NCI-H1436 (cell line): ENCODE data around the gene SPPL2B.

ENCODE experiments used
- DNase-seq: peaks from one replicate; lab custom pipeline; 2025; lab: John Stamatoyannopoulos, UW

SPPL2B gene

DNA sequence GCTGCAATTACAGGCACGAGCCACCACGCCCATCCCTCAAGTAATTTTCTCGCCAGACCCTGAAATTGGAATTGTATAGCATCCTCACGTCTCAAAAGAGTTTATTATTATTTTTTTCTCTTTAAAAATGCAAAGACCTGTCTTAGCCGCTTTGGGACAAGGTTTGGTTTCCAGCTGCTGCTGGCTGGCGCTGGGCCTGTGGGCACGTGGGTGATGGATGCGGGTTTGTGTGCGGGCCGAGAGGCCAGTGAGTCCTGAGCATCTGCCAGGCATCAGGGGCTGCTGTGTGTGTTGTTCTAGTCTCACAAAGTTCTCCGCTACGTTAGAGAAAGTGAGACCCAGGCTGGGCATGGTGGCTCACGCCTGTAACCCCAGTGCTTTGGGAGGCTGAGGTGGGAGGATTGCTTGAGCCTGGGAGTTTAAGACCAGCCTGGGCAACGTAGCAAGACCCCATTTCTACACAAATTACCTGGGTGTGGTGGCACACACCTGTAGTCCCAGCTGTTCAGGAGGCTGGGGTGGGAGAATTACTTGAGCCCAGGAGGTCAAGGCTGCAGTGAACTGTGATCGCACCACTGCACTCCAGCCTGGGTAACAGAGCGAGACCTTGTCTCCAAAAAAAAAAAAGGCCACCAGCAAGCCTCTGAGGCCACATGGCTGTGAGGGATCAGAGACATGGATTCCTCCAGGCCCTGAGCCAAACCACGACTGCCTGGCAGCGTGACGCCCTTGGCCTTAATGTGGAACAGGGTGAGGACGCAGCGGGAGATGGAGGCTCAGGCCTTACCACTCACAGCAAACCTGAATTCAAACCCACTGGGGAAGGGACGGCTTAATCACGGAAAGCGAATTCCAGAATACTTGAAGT lies 26.9 kb downstream of the SPPL2B start:
- no peak for DNase-seq

GRCh38 chr19:2356036-2356646 lies 27.7 kb downstream of the SPPL2B start:
- DNase-seq: no peak

- DNase-seq: no peak
Measured at GRCh38 chr19:2357279-2358206, 29.1 kb downstream of the SPPL2B start.

GRCh38 chr19:2358548-2359173 lies 30.2 kb downstream of the SPPL2B start:
- no peak for DNase-seq

- DNase-seq: no peak
Measured at GRCh38 chr19:2359992-2360685, 31.7 kb downstream of the SPPL2B start, which contains the start of gene TMPRSS9. Gene TMPRSS9, plus strand, starts transcription at chr19:2360265. Its CDS starts 29,521 bp downstream, at chr19:2389786.

GRCh38 chr19:2360833-2361232 lies 32.3 kb downstream of the SPPL2B start:
- DNase-seq: no peak

- DNase-seq: no peak
Measured at GRCh38 chr19:2361246-2362045, 33.0 kb downstream of the SPPL2B start.

DNA sequence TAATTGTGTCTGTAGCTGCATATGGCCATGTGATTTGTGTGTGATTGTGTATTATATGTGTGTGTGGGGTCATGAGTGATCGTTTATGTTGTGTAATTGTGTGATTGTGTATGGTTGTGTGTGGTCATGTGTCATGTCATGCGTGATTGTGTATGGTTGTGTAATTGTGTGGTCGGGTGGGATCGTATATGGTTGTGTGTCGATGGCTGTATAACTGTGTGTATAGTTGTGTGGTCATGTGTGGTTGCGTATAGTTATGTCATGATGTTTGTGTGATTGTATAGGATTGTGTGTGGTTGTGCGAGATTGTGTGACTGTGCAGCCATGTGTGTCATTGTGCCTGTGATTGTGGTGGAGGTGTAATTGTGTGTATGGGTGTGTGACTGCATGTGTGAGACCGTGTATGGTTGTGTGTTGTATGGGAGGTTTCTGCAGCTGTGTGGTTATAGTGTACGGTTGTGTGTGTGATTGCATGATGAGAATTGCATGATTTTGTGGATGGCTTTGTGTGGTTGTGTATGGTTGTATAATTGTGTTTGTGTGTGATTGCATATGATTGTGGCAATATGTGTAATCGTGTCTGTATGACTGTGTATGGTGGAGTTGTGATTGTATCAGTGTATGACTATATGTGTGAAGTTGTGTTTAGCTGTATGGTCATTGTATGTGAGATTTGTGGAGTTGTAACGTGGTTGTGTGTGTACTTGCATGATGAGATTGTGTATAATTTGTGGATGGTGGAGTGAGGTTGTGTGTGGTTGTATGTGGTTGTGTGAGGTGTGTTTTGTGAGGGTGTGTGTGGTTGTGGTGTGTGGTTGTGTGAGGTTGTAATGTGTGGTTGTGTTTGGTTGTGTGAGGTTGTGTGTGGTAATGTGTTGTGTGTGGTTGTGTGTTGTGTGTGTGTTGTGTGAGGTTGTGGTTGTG lies 33.8 kb downstream of the SPPL2B start:
- no peak for DNase-seq

GRCh38 chr19:2362970-2363300 lies 34.5 kb downstream of the SPPL2B start:
- DNase-seq: no peak

DNA sequence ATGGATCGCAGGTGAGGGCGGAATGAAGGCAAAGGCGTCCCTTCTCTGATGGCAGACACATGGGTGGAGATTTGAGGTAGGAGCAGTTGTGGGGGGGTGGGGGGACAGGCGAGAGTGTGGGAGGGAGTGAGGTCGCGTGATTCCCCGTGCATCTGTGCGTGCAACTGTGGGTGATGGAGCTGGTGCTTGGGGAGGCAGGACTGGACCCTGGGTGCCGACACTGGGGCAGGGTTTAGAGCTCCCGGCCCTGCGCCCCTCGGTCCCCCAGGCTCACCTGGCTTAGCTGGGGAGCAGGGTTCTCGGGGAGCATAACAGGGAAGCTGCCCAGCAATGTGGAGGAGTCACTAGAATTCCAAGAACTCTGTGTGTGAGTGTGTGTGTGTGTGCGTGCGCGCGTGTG lies 34.9 kb downstream of the SPPL2B start:
- DNase-seq: no peak

GRCh38 chr19:2365201-2365970 lies 36.9 kb downstream of the SPPL2B start:
- no peak for DNase-seq

- DNase-seq: no peak
Measured at GRCh38 chr19:2371656-2372055, 43.2 kb downstream of the SPPL2B start.

DNA sequence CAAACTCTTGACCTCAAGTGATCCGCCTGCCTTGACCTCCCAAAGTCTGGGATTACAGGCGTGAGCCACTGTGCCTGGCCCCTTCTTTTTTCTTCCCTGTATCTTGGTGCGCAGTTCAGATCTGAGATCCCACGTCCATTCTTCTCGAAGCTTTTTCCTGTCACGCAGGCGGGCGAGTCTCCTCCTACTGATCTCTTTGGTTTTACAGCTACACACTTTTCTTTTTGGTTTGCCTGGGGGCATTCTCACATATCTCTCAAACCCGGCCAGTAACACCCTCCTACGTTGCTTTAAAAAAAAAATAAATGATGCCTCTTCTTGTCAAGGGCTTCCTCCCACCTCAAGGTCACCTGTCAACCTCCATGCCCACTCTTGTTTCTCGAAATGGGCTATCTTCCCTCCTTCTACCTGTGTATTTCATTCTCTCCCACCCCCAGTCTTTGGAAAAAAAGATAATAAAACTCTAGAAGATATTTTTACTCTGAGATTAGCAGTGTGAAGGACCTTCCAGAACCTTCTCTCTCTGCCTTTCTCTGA lies 43.7 kb downstream of the SPPL2B start:
- DNase-seq: no peak

- no peak for DNase-seq
Measured at GRCh38 chr19:2374808-2375207, 46.3 kb downstream of the SPPL2B start.

GRCh38 chr19:2375353-2376121 lies 47.1 kb downstream of the SPPL2B start:
- DNase-seq: no peak

GRCh38 chr19:2376784-2377519 lies 48.5 kb downstream of the SPPL2B start:
- DNase-seq: no peak

- no peak for DNase-seq
Measured at GRCh38 chr19:2380567-2380966, 52.1 kb downstream of the SPPL2B start.
